H1 (cell line): ENCODE data around the gene VMP1.
"Not testable (repeated sequence)": the region's sequence is repeated elsewhere in the genome, so short reads cannot be mapped to it uniquely, and the experiment has no call there.

Experiments used
- EZH2 ChIP-seq: fragments of 200-600 bp; sonication (generic); IDR thresholded peaks from 2 replicates; pipeline ENCODE4 v1.7.1; 2012; ENCODE audit warnings: low read depth, mild to moderate bottlenecking, moderate library complexity, low read length, inconsistent platforms; ENCODE audit not compliant: severe bottlenecking
- KDM1A ChIP-seq: fragments of 200-600, 300-600 bp; sonication (generic); IDR thresholded peaks from 2 replicates; pipeline ENCODE4 v1.7.1; 2016; ENCODE audit warnings: mild to moderate bottlenecking, low read length, borderline replicate concordance
- NRF1 ChIP-seq: IDR thresholded peaks from 2 replicates; pipeline ENCODE4 v1.6.1; 2011; ENCODE audit warnings: mild to moderate bottlenecking, low read depth, low read length, improper control_type of control experiment
- POLR2A ChIP-seq, 2 experiments: IDR thresholded peaks; 1 replicate in 1 of 2; 2 replicates in 1 of 2; pipeline ENCODE4 v1.6.1; 2011; ENCODE audit warnings: low read depth in 2 of 2, low read length in 2 of 2, mild to moderate bottlenecking in 2 of 2; ENCODE audit errors: control extremely low read depth in 1 of 2
- POLR2AphosphoS5 ChIP-seq: IDR thresholded peaks from 2 replicates; pipeline ENCODE4 v1.6.1; 2011; ENCODE audit warnings: low read depth, low read length
- RAD21 ChIP-seq, 2 experiments: IDR thresholded peaks in 1 of 2; conservative IDR thresholded peaks in 1 of 2; 2 replicates each; pipeline ENCODE4 v1.6.1; 2011; ENCODE audit warnings: low read depth in 2 of 2, low read length in 2 of 2, improper control_type of control experiment in 1 of 2, inconsistent platforms in 1 of 2, mild to moderate bottlenecking in 1 of 2, moderate library complexity in 1 of 2
- RNF2 ChIP-seq: fragments of 200-900, 300-1000 bp; sonication (generic); IDR thresholded peaks from 2 replicates; pipeline ENCODE4 v1.7.1; 2016; ENCODE audit warnings: borderline replicate concordance, low read depth, mild to moderate bottlenecking, antibody characterized with exemption, low read length; ENCODE audit not compliant: poor library complexity, severe bottlenecking; ENCODE audit errors: missing control alignments
- YY1 ChIP-seq: IDR thresholded peaks from 2 replicates; pipeline ENCODE4 v1.6.1; 2011; ENCODE audit warnings: low read depth, mild to moderate bottlenecking, low read length
- TF ChIP-seq, protein P1 (sequence below), 3 experiments: IDR thresholded peaks; 1 replicate in 2 of 3; 2 replicates in 1 of 3; pipeline versions ENCODE4 v1.5.1 to v1.6.1; 2011; ENCODE audit warnings: low read length in 3 of 3, mild to moderate bottlenecking in 3 of 3, inconsistent platforms in 2 of 3, low read depth in 1 of 3, moderate library complexity in 1 of 3; ENCODE audit not compliant: insufficient read depth in 1 of 3; ENCODE audit errors: control extremely low read depth in 1 of 3

DNA sequence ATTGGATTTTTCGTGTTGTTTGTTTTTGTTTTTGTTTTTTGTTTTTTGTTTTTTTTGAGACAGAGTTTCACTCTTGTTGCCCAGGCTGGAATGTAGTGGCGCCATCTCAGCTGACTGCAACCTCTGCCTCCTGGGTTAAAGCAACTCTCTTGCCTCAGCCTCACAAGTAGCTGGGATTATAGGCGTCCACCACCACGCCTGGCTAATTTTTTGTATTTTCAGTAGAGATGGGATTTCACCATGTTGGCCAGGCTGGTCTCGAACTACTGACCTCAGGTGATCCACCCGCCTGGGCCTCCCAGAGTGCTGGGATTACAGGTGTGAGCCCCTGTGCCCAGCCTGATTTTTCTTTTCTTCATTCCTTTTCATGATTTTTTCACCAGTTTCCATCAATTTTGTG lies 73.1 kb downstream of the VMP1 start:
- TF ChIP-seq, protein P1, sequence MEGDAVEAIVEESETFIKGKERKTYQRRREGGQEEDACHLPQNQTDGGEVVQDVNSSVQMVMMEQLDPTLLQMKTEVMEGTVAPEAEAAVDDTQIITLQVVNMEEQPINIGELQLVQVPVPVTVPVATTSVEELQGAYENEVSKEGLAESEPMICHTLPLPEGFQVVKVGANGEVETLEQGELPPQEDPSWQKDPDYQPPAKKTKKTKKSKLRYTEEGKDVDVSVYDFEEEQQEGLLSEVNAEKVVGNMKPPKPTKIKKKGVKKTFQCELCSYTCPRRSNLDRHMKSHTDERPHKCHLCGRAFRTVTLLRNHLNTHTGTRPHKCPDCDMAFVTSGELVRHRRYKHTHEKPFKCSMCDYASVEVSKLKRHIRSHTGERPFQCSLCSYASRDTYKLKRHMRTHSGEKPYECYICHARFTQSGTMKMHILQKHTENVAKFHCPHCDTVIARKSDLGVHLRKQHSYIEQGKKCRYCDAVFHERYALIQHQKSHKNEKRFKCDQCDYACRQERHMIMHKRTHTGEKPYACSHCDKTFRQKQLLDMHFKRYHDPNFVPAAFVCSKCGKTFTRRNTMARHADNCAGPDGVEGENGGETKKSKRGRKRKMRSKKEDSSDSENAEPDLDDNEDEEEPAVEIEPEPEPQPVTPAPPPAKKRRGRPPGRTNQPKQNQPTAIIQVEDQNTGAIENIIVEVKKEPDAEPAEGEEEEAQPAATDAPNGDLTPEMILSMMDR (IDR thresholded peaks at IDR 0.05; ENCODE audit: control extremely low read depth in 1 of 3, insufficient read depth in 1 of 3, low read depth in 1 of 3, low read length in 3 of 3): not testable (repeated sequence)
- TF ChIP-seq RNF2; RAD21 (IDR thresholded peaks at IDR 0.05 in 1 of 2, conservative IDR thresholded peaks at IDR 0.05 in 1 of 2; ENCODE audit: low read depth in 2 of 2, low read length in 2 of 2); POLR2AphosphoS5; YY1; POLR2A (IDR thresholded peaks at IDR 0.05; ENCODE audit: control extremely low read depth in 1 of 2, low read depth in 2 of 2, low read length in 2 of 2); EZH2; NRF1; KDM1A: not testable (repeated sequence)
